GM23338 (cell line): ENCODE results near the gene SIL1.

ENCODE experiments used
- CREB1 ChIP-seq: fragments of 250-450 bp; sonication (Bioruptor Pico); IDR thresholded peaks from 2 replicates; pipeline ENCODE4 v1.5.0; 2020; ENCODE audit warnings: low read depth, mild to moderate bottlenecking, moderate library complexity
- CTCF ChIP-seq, 2 experiments: fragments of 200-600 bp in 1 of 2; sonication (generic) in 1 of 2; conservative IDR thresholded peaks; 2 replicates each; pipeline versions ENCODE4 v1.5.1 to v1.6.1; 2016 to 2017; ENCODE audit warnings: antibody characterized with exemption in 2 of 2, low read depth in 2 of 2, mild to moderate bottlenecking in 2 of 2, moderate library complexity in 1 of 2
- EZH2 ChIP-seq: fragments of 200-600 bp; sonication (generic); IDR thresholded peaks from one replicate; pipeline ENCODE4 v1.8.0; 2017; ENCODE audit warnings: antibody characterized with exemption, mild to moderate bottlenecking, low read depth; ENCODE audit not compliant: unreplicated experiment
- EZH2phosphoT487 ChIP-seq: fragments of 200-600 bp; sonication (generic); IDR thresholded peaks from one replicate; pipeline ENCODE4 v1.8.1; 2018; ENCODE audit warnings: antibody characterized with exemption; ENCODE audit not compliant: unreplicated experiment
- JUNB ChIP-seq: IDR thresholded peaks from one replicate; pipeline ENCODE4 v1.6.1; 2016; ENCODE audit warnings: antibody characterized with exemption; ENCODE audit not compliant: unreplicated experiment
- POLR2AphosphoS5 ChIP-seq: IDR thresholded peaks from 2 replicates; pipeline ENCODE4 v1.6.1; 2016; ENCODE audit warnings: antibody characterized with exemption, low read depth
- REST ChIP-seq: IDR thresholded peaks from one replicate; pipeline ENCODE4 v1.6.1; 2018; ENCODE audit warnings: antibody characterized with exemption; ENCODE audit not compliant: unreplicated experiment
- STAT1 ChIP-seq: IDR thresholded peaks from one replicate; pipeline ENCODE4 v1.6.1; 2016; ENCODE audit warnings: antibody characterized with exemption; ENCODE audit not compliant: unreplicated experiment
- ZNF114 ChIP-seq: fragments of 250-450 bp; sonication (Bioruptor Pico); IDR thresholded peaks from 2 replicates; pipeline ENCODE4 v1.5.0; 2020; ENCODE audit warnings: mild to moderate bottlenecking, moderate library complexity
- ZNF331 ChIP-seq: fragments of 250-450 bp; sonication (Bioruptor Pico); IDR thresholded peaks from 2 replicates; pipeline ENCODE4 v1.5.0; 2020; ENCODE audit warnings: low read depth, mild to moderate bottlenecking, moderate library complexity
- ZNF462 ChIP-seq: fragments of 250-450 bp; sonication (Bioruptor Pico); IDR thresholded peaks from 2 replicates; pipeline ENCODE4 v1.5.0; 2020; ENCODE audit warnings: mild to moderate bottlenecking, moderate library complexity

GRCh38 chr5:139156814-139157213 is 41.4 kb downstream of the SIL1 start:
- TF ChIP-seq POLR2AphosphoS5 = no peak
- TF ChIP-seq CTCF (conservative IDR thresholded peaks at IDR 0.05; ENCODE audit: low read depth in 2 of 2) = no peak
- TF ChIP-seq EZH2 = no peak
- no peak for TF ChIP-seq REST
- TF ChIP-seq STAT1 = no peak
- TF ChIP-seq ZNF114 = no peak
- no peak for TF ChIP-seq ZNF462 (CRISPR knock-in tag)
- TF ChIP-seq CREB1 (CRISPR knock-in tag) = no peak
- no peak for TF ChIP-seq EZH2phosphoT487
- no peak for TF ChIP-seq ZNF331 (CRISPR knock-in tag)
- TF ChIP-seq JUNB = no peak
